RCC 7860 (cell line): ENCODE data around the gene RSPO1.

ENCODE experiments used
- DNase-seq: peaks from one replicate; pipeline ENCODE4 v3.0.0-alpha.2; 2015; ENCODE audit warnings: low spot score
- FAIRE-seq: peaks from 2 replicates; lab custom pipeline; 2012; peaks lifted over from hg19 to GRCh38; lab: Jason Lieb, UNC

The RSPO1 gene

GRCh38 chr1:37574834-37575480 lies 59.7 kb downstream of the RSPO1 start:
- FAIRE-seq, result no peak
- DNase-seq, result no peak

GRCh38 chr1:37570528-37571334 lies 64.0 kb downstream of the RSPO1 start:
- DNase-seq, result no peak
- no peak for FAIRE-seq

- no peak for DNase-seq
- no peak for FAIRE-seq
Measured at GRCh38 chr1:37567023-37567422, 67.7 kb downstream of the RSPO1 start.

GRCh38 chr1:37564892-37565291 lies 69.8 kb downstream of the RSPO1 start:
- FAIRE-seq (no peak), DNase-seq (no peak)

GRCh38 chr1:37562984-37563383 lies 71.7 kb downstream of the RSPO1 start:
- no peak for FAIRE-seq

More at GRCh38 chr1:37562984-37563383, 71.7 kb downstream of the RSPO1 start:
- DNase-seq, result no peak
